H1 (cell line): ENCODE data around the gene SBF2. TPM values are rescaled to one million over a fixed set of nuclear protein-coding genes. Genes with fewer than 3 reads are reported as not detected.

ENCODE experiments used
- BCL11A ChIP-seq, 2 experiments: IDR thresholded peaks; one replicate each; pipeline ENCODE4 v1.6.1; 2011; ENCODE audit warnings: low read depth in 2 of 2, low read length in 2 of 2, mild to moderate bottlenecking in 2 of 2
- BRCA1 ChIP-seq: IDR thresholded peaks from 2 replicates; pipeline ENCODE4 v1.6.1; 2012; ENCODE audit warnings: low read depth, low read length, improper control_type of control experiment
- FOSL1 ChIP-seq: IDR thresholded peaks from 2 replicates; pipeline ENCODE4 v1.6.1; 2011; ENCODE audit warnings: mild to moderate bottlenecking, low read depth, low read length, moderate library complexity; ENCODE audit not compliant: insufficient read depth
- GABPA ChIP-seq: IDR thresholded peaks from 2 replicates; pipeline ENCODE4 v1.6.1; 2011; ENCODE audit warnings: mild to moderate bottlenecking, low read length, moderate library complexity, borderline replicate concordance; ENCODE audit not compliant: insufficient read depth
- NRF1 ChIP-seq: IDR thresholded peaks from 2 replicates; pipeline ENCODE4 v1.6.1; 2011; ENCODE audit warnings: mild to moderate bottlenecking, low read depth, low read length, improper control_type of control experiment
- SIX5 ChIP-seq: IDR thresholded peaks from 2 replicates; pipeline ENCODE4 v1.6.1; 2011; ENCODE audit warnings: mild to moderate bottlenecking, low read depth, low read length
- SUZ12 ChIP-seq: fragments of 200-600 bp; sonication (generic); IDR thresholded peaks from 2 replicates; pipeline ENCODE4 v1.6.1; 2012; ENCODE audit warnings: mild to moderate bottlenecking, inconsistent platforms, low read length, moderate library complexity, mixed read lengths
- polyA plus RNA-seq, 7 experiments: library from polyadenylated mRNA; depleted of rRNA in 3 of 7; stranded (reverse) in 5 of 7; unstranded in 2 of 7; fragments of >200 nt in 5 of 7; fragments of 200-250 nt in 2 of 7; gene quantifications; 1 replicate in 5 of 7; 2 replicates in 1 of 7; 4 replicates in 1 of 7; pipeline versions ENCODE4 v1.2.1 to v1.2.3, GENCODE V29; 2011 to 2013; ENCODE audit warnings: missing spikeins in 2 of 7, mixed read lengths in 2 of 7
- total RNA-seq: library from RNA; stranded (reverse); fragmentation: NEBNext Ultra II Directional; extraction: Animal tissue kit (Norgen Biotek cat#: 25700); gene quantifications from 2 replicates; pipeline ENCODE4 v1.2.1, GENCODE V29; 2021

The SBF2 gene
- total and polyA plus RNA-seq, 2 of the 8 experiments (the other 6 are each of a cell fraction or from before 2014, with no cell fraction given), result 36.7 to 50.5 TPM

DNA sequence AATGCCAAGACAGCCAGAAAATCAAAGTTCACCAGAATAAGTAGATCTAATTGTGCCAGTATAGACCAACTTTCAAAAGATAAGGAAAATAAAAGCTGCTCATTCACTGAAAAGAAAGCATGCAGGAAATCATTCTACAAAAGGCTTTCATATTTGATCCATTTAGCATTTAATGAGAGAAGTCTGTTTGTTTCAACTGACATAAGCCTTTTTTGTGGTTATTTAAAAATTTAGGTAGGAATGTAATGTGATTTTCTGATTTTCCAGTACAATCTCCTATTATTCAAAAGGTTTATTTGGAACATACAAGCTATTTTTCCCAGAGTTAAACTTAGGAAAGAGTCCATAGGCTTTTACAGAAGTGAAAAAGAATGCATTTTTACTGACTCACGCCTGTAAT lies 92.7 kb downstream of the SBF2 start (continued):
- TF ChIP-seq SUZ12 (no peak), SIX5 (no peak), BCL11A (IDR thresholded peaks at IDR 0.05; ENCODE audit: low read depth in 2 of 2, low read length in 2 of 2) (no peak), BRCA1 (no peak), NRF1 (no peak), GABPA (no peak), FOSL1 (no peak)
